Body of pancreas (tissue), 4 donors: ENCODE results near the gene PRRT1.

Experiments
- CTCF ChIP-seq, 7 experiments: fragments of 450-650 bp in 4 of 7; fragments of 200-600 bp in 3 of 7; sonication (generic) in 3 of 7; IDR thresholded peaks; one replicate each; pipeline ENCODE4 v1.5.1; 2016 to 2019; ENCODE audit warnings: antibody characterized with exemption in 7 of 7
- POLR2A ChIP-seq, 3 donors: fragments of 450-650 bp; IDR thresholded peaks; one replicate each; pipeline ENCODE4 v1.6.1; 2016; ENCODE audit warnings: antibody characterized with exemption in 3 of 3, mild to moderate bottlenecking in 2 of 3

- no peak for TF ChIP-seq CTCF (IDR thresholded peaks at IDR 0.05)
- no peak for TF ChIP-seq POLR2A (IDR thresholded peaks at IDR 0.05)
These were observed 40.2 kb downstream of the PRRT1 start for GRCh38 chr6:32111424-32112066.
